HG03196 (cell line): ENCODE measurements around the gene PHF19.

ENCODE experiments used
- ATAC-seq: cut with Tn5 transposase; IDR thresholded peaks from one replicate; pipeline ENCODE4 v1.9.1; 2021; ENCODE audit not compliant: unreplicated experiment

Gene PHF19

GRCh38 chr9:120818595-120818994, 58.4 kb downstream of the PHF19 start:
- no peak for ATAC-seq

- no peak for ATAC-seq
Measured at GRCh38 chr9:120815075-120815474, 61.9 kb downstream of the PHF19 start.

GRCh38 chr9:120808931-120809330, 68.1 kb downstream of the PHF19 start:
- ATAC-seq, result no peak

- ATAC-seq, result no peak
Measured at GRCh38 chr9:120807607-120808379, 69.2 kb downstream of the PHF19 start.
